Measurements from ENCODE around the gene UBASH3B.
"Not testable (repeated sequence)": the region's sequence is repeated elsewhere in the genome, so short reads cannot be mapped to it uniquely, and the experiment has no call there.

Gene UBASH3B

DNA sequence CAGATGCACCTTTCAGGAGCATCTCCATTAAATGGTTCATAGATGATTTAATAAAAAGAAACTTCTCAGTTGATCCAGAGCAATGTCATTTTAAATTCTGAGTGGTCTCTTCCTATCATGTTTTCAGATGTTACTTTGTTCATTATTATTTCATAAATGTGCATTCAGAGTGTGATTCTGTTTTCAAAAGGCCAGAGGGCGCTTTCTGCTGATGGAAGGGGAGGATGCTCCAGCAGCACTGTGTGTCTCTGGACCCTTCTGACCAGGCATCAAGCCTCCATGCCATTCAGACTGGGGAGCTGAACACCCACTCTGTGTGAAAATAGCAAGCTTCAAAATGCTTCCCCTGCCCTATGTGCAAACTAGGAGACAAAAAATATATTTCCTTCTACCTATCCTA lies 158.9 kb downstream of the UBASH3B start:
- Histone ChIP-seq H3K27ac (ENCODE audit: low read length) (no peak overlapping the region), H3K27me3 (ENCODE audit: insufficient read depth, low read length) (no peaks in the 10 kb centered on the region), H3K36me3 (ENCODE audit: insufficient read depth, low read depth, low read length) (no peaks in the 10 kb centered on the region), H3K9me3 (ENCODE audit: insufficient read depth, low read depth, low read length) (peaks cover 9% of the 10 kb centered on the region), H3K4me1 (ENCODE audit: insufficient read depth, low read length) (peaks cover 17% of the 10 kb centered on the region), H3K4me3 (ENCODE audit: low read length) (no peak overlapping the region), H3K9ac (ENCODE audit: low read depth, low read length) (no peak overlapping the region)

DNA sequence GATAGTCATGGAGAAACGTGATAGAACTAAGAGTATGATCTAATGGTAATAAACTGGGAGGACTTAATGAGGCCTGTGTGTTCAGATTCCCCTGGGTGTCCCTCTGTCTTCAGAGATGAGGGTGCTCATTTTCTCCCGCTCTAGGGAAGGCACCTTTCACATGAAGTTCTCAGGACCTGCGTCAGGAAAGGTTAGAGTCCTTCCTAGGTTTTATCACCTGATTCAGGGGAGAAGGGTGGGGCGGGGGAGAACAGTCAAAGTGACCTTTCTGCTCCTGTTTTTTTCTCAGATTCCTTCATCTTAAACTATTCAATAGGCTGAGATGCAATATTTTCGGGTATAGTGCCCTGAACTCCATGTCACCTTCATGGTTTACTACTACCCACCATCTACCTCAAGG lies 160.4 kb downstream of the UBASH3B start:
- no peak overlapping the region for H3K9ac ChIP-seq (ENCODE audit: low read depth, low read length)
- no peak overlapping the region for H3K27ac ChIP-seq (ENCODE audit: low read length)
- H3K9me3 ChIP-seq (ENCODE audit: insufficient read depth, low read depth, low read length), result peaks cover 24% of the 10 kb centered on the region
- no peaks in the 10 kb centered on the region for H3K27me3 ChIP-seq (ENCODE audit: insufficient read depth, low read length)
- no peaks in the 10 kb centered on the region; the same call in 1 of the 2 replicates for H3K36me3 ChIP-seq (ENCODE audit: insufficient read depth, low read depth, low read length)
- peaks cover 17% of the 10 kb centered on the region for H3K4me1 ChIP-seq (ENCODE audit: insufficient read depth, low read length)
- no peak overlapping the region for H3K4me3 ChIP-seq (ENCODE audit: low read length)

- H3K9ac ChIP-seq (ENCODE audit: low read depth, low read length), result no peak overlapping the region
Measured at GRCh38 chr11:122816761-122817520, 161.4 kb downstream of the UBASH3B start.

DNA sequence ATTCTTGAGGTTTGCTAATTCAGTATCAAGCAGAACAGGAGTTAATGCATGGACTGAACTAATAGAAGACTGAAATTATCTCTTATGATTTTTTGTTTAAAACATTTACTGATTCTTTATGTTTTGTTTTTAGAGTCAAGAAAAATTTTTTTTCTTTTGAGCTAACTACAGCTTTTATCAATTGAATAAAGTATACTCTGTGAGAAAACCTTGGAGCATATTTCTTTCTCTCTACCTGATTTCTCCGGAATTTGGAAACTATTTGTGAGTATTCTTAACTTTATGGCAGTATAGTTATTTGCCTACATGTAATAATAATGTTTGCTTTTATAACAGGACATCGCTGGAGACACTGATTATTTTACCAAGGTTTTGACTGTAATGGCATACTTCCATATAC lies 164.6 kb downstream of the UBASH3B start:
- Histone ChIP-seq H3K4me3 (ENCODE audit: low read length) (no peak overlapping the region; the same call in 1 of the 2 replicates), H3K36me3 (ENCODE audit: insufficient read depth, low read depth, low read length) (no peaks in the 10 kb centered on the region; the same call in 1 of the 2 replicates), H3K27me3 (ENCODE audit: insufficient read depth, low read length) (no peaks in the 10 kb centered on the region), H3K9me3 (ENCODE audit: insufficient read depth, low read depth, low read length) (peaks cover 42% of the 10 kb centered on the region), H3K4me1 (ENCODE audit: insufficient read depth, low read length) (no peaks in the 10 kb centered on the region), H3K9ac (ENCODE audit: low read depth, low read length) (no peak overlapping the region), H3K27ac (ENCODE audit: low read length) (no peak overlapping the region)

More at GRCh38 chr11:122816761-122817520, 161.4 kb downstream of the UBASH3B start:
- Histone ChIP-seq H3K27ac (ENCODE audit: low read length) (no peak overlapping the region), H3K4me3 (ENCODE audit: low read length) (no peak overlapping the region), H3K27me3 (ENCODE audit: insufficient read depth, low read length) (no peaks in the 10 kb centered on the region), H3K9me3 (ENCODE audit: insufficient read depth, low read depth, low read length) (peaks cover 31% of the 10 kb centered on the region), H3K4me1 (ENCODE audit: insufficient read depth, low read length) (peaks cover 16% of the 10 kb centered on the region), H3K36me3 (ENCODE audit: insufficient read depth, low read depth, low read length) (no peaks in the 10 kb centered on the region; the same call in 1 of the 2 replicates)

DNA sequence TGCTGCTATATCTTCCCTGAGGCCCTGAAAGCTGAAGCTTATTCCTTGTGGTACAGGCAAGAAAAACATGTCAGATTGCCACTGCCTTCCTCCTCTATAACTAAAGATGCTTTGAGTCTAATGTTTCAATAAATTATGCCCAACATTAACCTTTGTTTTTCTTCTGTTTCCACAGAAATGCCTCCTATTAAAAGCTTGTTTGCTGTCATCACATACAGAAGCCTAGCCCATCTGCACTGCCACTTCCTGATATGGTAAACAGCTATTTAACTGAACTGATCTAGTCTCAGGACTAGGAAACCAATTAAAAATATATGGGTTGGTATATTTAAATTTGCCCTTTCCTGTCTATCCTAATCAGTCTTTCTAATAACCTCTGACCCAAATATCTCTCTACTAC lies 165.6 kb downstream of the UBASH3B start:
- no peaks in the 10 kb centered on the region for H3K27me3 ChIP-seq (ENCODE audit: insufficient read depth, low read length)
- H3K9ac ChIP-seq (ENCODE audit: low read depth, low read length), result no peak overlapping the region
- no peaks in the 10 kb centered on the region for H3K4me1 ChIP-seq (ENCODE audit: insufficient read depth, low read length)
- peaks cover 42% of the 10 kb centered on the region for H3K9me3 ChIP-seq (ENCODE audit: insufficient read depth, low read depth, low read length)
- H3K27ac ChIP-seq (ENCODE audit: low read length), result no peak overlapping the region
- no peak overlapping the region for H3K4me3 ChIP-seq (ENCODE audit: low read length)
- H3K36me3 ChIP-seq (ENCODE audit: insufficient read depth, low read depth, low read length), result no peaks in the 10 kb centered on the region; the same call in 1 of the 2 replicates

GRCh38 chr11:122822241-122822640 lies 166.7 kb downstream of the UBASH3B start:
- Histone ChIP-seq H3K4me1 (ENCODE audit: insufficient read depth, low read length) (no peaks in the 10 kb centered on the region), H3K36me3 (ENCODE audit: insufficient read depth, low read depth, low read length) (no peaks in the 10 kb centered on the region; the same call in 1 of the 2 replicates), H3K27ac (ENCODE audit: low read length) (no peak overlapping the region), H3K9me3 (ENCODE audit: insufficient read depth, low read depth, low read length) (peaks cover 42% of the 10 kb centered on the region), H3K27me3 (ENCODE audit: insufficient read depth, low read length) (no peaks in the 10 kb centered on the region), H3K4me3 (ENCODE audit: low read length) (no peak overlapping the region), H3K9ac (ENCODE audit: low read depth, low read length) (no peak overlapping the region)

DNA sequence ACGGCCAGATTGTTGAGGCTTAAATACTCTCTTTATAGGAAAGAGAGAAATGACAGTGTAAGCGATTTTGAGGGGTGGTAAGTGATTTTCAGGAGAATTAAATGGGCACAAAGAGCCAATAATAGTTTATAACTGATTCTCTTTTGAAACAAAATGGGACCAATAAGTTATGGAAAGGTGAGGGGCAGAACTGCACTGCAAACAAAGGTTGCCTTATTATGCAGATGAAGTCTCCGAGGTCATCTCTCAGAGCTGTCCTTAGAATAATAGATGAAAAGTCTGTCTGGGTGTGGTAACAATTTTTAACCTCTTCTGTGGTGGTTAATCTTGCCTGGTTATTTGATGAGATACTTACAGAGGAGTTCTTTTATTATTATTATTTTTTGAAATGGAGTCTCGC lies 168.0 kb downstream of the UBASH3B start:
- Histone ChIP-seq H3K9ac (ENCODE audit: low read depth, low read length) (no peak overlapping the region), H3K36me3 (ENCODE audit: insufficient read depth, low read depth, low read length) (no peaks in the 10 kb centered on the region; the same call in 1 of the 2 replicates), H3K27ac (ENCODE audit: low read length) (no peak overlapping the region), H3K9me3 (ENCODE audit: insufficient read depth, low read depth, low read length) (peaks cover 42% of the 10 kb centered on the region), H3K4me3 (ENCODE audit: low read length) (no peak overlapping the region), H3K4me1 (ENCODE audit: insufficient read depth, low read length) (no peaks in the 10 kb centered on the region), H3K27me3 (ENCODE audit: insufficient read depth, low read length) (no peaks in the 10 kb centered on the region)

DNA sequence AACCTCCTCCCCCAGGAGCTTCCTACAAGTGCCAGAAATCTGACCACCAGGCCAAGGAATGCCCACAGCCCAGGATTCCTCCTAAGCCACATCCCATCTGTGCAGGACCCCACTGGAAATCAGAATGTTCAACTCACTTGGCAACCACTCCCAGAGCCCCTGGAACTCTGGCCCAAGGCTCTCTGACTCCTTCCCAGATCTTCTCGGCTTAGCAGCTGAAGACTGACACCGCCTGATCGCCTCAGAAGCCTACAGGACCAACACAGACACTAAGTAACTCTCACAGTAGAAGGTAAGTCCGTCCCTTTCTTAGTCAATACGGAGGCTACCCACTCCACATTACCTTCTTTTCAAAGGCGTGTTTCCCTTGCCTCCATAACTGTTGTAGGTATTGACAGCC lies 173.8 kb downstream of the UBASH3B start:
- H3K4me3 ChIP-seq (ENCODE audit: low read length); H3K9ac ChIP-seq (ENCODE audit: low read depth, low read length); H3K9me3 ChIP-seq (ENCODE audit: insufficient read depth, low read depth, low read length); H3K27ac ChIP-seq (ENCODE audit: low read length); H3K4me1 ChIP-seq (ENCODE audit: insufficient read depth, low read length); H3K27me3 ChIP-seq (ENCODE audit: insufficient read depth, low read length); H3K36me3 ChIP-seq (ENCODE audit: insufficient read depth, low read depth, low read length): not testable (repeated sequence)

DNA sequence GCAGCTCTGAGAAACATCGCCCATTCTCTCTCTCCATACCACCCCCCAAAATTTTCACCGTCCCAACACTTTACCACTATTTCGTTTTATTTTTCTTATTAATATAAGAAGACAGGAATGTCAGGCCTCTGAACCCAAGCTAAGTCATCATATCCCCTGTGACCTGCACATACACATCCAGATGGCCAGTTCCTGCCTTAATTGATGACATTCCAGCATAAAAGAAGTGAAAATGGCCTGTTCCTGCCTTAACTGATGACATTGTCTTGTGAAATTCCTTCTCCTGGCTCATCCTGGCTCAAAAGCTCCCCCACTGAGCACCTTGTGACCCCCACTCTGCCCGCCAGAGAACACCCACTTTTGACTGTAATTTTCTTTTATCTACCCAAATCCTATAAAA lies 176.8 kb downstream of the UBASH3B start:
- H3K27ac ChIP-seq (ENCODE audit: low read length); H3K9me3 ChIP-seq (ENCODE audit: insufficient read depth, low read depth, low read length): not testable (repeated sequence)

GRCh38 chr11:122832721-122833470 lies 177.4 kb downstream of the UBASH3B start:
- no peaks in the 10 kb centered on the region for H3K9me3 ChIP-seq (ENCODE audit: insufficient read depth, low read depth, low read length)
- peaks cover 8% of the 10 kb centered on the region for H3K4me1 ChIP-seq (ENCODE audit: insufficient read depth, low read length)
- H3K27me3 ChIP-seq (ENCODE audit: insufficient read depth, low read length), result no peaks in the 10 kb centered on the region
- no peak overlapping the region for H3K27ac ChIP-seq (ENCODE audit: low read length)
- no peak overlapping the region for H3K4me3 ChIP-seq (ENCODE audit: low read length)
- no peaks in the 10 kb centered on the region for H3K36me3 ChIP-seq (ENCODE audit: insufficient read depth, low read depth, low read length)
- H3K9ac ChIP-seq (ENCODE audit: low read depth, low read length), result 0 out of 2 replicates have a peak overlapping the region, but pooled peaks have one; percentile 1

More for the DNA sequence above, 176.8 kb downstream of the UBASH3B start:
- H3K4me1 ChIP-seq (ENCODE audit: insufficient read depth, low read length); H3K27me3 ChIP-seq (ENCODE audit: insufficient read depth, low read length); H3K4me3 ChIP-seq (ENCODE audit: low read length); H3K36me3 ChIP-seq (ENCODE audit: insufficient read depth, low read depth, low read length): not testable (repeated sequence)
- 0 out of 2 replicates have a peak overlapping the region, but pooled peaks have one; percentile 1 for H3K9ac ChIP-seq (ENCODE audit: low read depth, low read length)

GRCh38 chr11:122833846-122834464 lies 178.4 kb downstream of the UBASH3B start:
- no peak overlapping the region for H3K27ac ChIP-seq (ENCODE audit: low read length)
- H3K9me3 ChIP-seq (ENCODE audit: insufficient read depth, low read depth, low read length), result no peaks in the 10 kb centered on the region
- H3K4me3 ChIP-seq (ENCODE audit: low read length), result no peak overlapping the region
- no peaks in the 10 kb centered on the region for H3K27me3 ChIP-seq (ENCODE audit: insufficient read depth, low read length)
- H3K36me3 ChIP-seq (ENCODE audit: insufficient read depth, low read depth, low read length), result no peaks in the 10 kb centered on the region
- no peak overlapping the region for H3K9ac ChIP-seq (ENCODE audit: low read depth, low read length)
- H3K4me1 ChIP-seq (ENCODE audit: insufficient read depth, low read length), result peaks cover 8% of the 10 kb centered on the region
